ENCODE data around the gene SMIM10L2A.
"Not testable (repeated sequence)": the region's sequence is repeated elsewhere in the genome, so short reads cannot be mapped to it uniquely, and the experiment has no call there.

The SMIM10L2A gene

GRCh38 chrX:135449637-135450550 is 28.1 kb downstream of the SMIM10L2A start:
- Histone ChIP-seq H3K79me2 (ENCODE audit: insufficient read depth, low read depth) (no peaks in the 10 kb centered on the region), H3K27me3 (ENCODE audit: insufficient read depth, low read depth) (no peaks in the 10 kb centered on the region), H2AFZ (ENCODE audit: low read depth) (no peak overlapping the region), H3K36me3 (ENCODE audit: insufficient read depth) (no peaks in the 10 kb centered on the region), H4K20me1 (ENCODE audit: insufficient read depth) (no peaks in the 10 kb centered on the region), H3K9ac (no peak overlapping the region), H3K4me2 (no peak overlapping the region), H3K4me3 (IDR thresholded peaks at IDR 0.05; ENCODE audit: insufficient read depth, low read depth, low read length) (no peak overlapping the region), H3K4me1 (ENCODE audit: low read depth, poor library complexity, severe bottlenecking) (no peaks in the 10 kb centered on the region), H3K27ac (no peak overlapping the region)
- TF ChIP-seq CTCF (conservative IDR thresholded peaks at IDR 0.05; ENCODE audit: low read depth, low read length): no peak

DNA sequence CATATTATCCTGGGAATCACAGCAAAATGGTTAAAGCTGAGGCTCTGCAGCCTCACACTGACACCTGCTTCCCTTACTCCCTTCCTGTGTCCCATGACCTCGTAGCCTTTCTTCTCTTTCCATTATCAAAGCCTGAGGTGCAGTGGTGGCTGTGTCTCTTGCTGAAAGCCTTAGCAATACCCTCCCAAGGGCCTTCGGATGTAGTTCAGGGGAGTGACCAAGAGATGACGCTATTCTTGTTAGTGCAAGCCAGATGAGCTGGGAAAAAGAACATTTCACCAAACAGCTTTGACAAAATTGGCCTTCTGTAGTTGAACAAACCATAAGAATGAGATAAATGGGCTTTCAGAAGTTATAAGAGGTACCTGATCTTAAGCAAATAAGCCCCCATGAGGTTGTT is 31.6 kb downstream of the SMIM10L2A start:
- no peaks in the 10 kb centered on the region for H3K4me1 ChIP-seq (ENCODE audit: low read depth, poor library complexity, severe bottlenecking)
- H3K79me2 ChIP-seq (ENCODE audit: insufficient read depth, low read depth): no peaks in the 10 kb centered on the region
- no peak overlapping the region for H3K4me2 ChIP-seq
- no peak overlapping the region for H3K9ac ChIP-seq
- H4K20me1 ChIP-seq (ENCODE audit: insufficient read depth): no peaks in the 10 kb centered on the region
- no peak overlapping the region for H3K4me3 ChIP-seq (IDR thresholded peaks at IDR 0.05; ENCODE audit: insufficient read depth, low read depth, low read length)
- H2AFZ ChIP-seq (ENCODE audit: low read depth): no peak overlapping the region
- no peaks in the 10 kb centered on the region for H3K36me3 ChIP-seq (ENCODE audit: insufficient read depth)
- H3K27me3 ChIP-seq (ENCODE audit: insufficient read depth, low read depth): no peaks in the 10 kb centered on the region
- H3K27ac ChIP-seq: no peak overlapping the region
- no peak for TF ChIP-seq CTCF (conservative IDR thresholded peaks at IDR 0.05; ENCODE audit: low read depth, low read length)

GRCh38 chrX:135454816-135455215 is 33.1 kb downstream of the SMIM10L2A start:
- H4K20me1 ChIP-seq (ENCODE audit: insufficient read depth): no peaks in the 10 kb centered on the region
- H3K79me2 ChIP-seq (ENCODE audit: insufficient read depth, low read depth): no peaks in the 10 kb centered on the region
- H3K9ac ChIP-seq: no peak overlapping the region
- H3K4me3 ChIP-seq (IDR thresholded peaks at IDR 0.05; ENCODE audit: insufficient read depth, low read depth, low read length): no peak overlapping the region
- H3K27ac ChIP-seq: no peak overlapping the region
- no peaks in the 10 kb centered on the region for H3K4me1 ChIP-seq (ENCODE audit: low read depth, poor library complexity, severe bottlenecking)
- no peak for TF ChIP-seq CTCF (conservative IDR thresholded peaks at IDR 0.05; ENCODE audit: low read depth, low read length)
- H2AFZ ChIP-seq (ENCODE audit: low read depth): no peak overlapping the region
- no peak overlapping the region for H3K4me2 ChIP-seq
- H3K27me3 ChIP-seq (ENCODE audit: insufficient read depth, low read depth): no peaks in the 10 kb centered on the region
- H3K36me3 ChIP-seq (ENCODE audit: insufficient read depth): no peaks in the 10 kb centered on the region

- not testable (repeated sequence) for H3K36me3 ChIP-seq (ENCODE audit: insufficient read depth); H3K79me2 ChIP-seq (ENCODE audit: insufficient read depth, low read depth); H3K27me3 ChIP-seq (ENCODE audit: insufficient read depth, low read depth); H3K9ac ChIP-seq; H3K4me1 ChIP-seq (ENCODE audit: low read depth, poor library complexity, severe bottlenecking); H2AFZ ChIP-seq (ENCODE audit: low read depth); H3K27ac ChIP-seq; H4K20me1 ChIP-seq (ENCODE audit: insufficient read depth); H3K4me2 ChIP-seq; H3K4me3 ChIP-seq (IDR thresholded peaks at IDR 0.05; ENCODE audit: insufficient read depth, low read depth, low read length)
Observed at GRCh38 chrX:135461756-135462155, 40.0 kb downstream of the SMIM10L2A start.

DNA sequence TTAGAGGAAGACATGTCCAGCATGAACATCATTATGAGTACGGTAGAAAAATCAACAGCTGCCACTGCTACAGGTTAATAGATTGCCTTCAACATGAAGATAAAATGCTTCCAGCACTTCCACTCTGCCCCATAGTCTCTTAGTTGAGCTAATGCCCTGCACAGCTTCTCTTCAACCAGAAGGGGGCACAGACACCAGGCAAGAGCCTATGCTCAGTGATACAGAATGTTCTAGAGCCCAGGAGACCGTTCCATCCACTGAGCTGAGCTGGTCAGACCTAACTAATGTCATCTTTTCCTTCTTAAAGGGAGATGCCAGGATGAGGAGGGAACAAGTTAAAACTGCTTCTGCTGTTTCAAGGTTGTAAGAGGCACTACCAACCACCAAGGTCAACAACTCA is 42.2 kb downstream of the SMIM10L2A start:
- no peaks in the 10 kb centered on the region for H3K4me1 ChIP-seq (ENCODE audit: low read depth, poor library complexity, severe bottlenecking)
- no peak overlapping the region for H3K4me2 ChIP-seq
- H3K79me2 ChIP-seq (ENCODE audit: insufficient read depth, low read depth): no peaks in the 10 kb centered on the region
- peak; percentile 23; the same call in 1 of the 2 replicates for TF ChIP-seq CTCF (conservative IDR thresholded peaks at IDR 0.05; ENCODE audit: low read depth, low read length)
- H3K36me3 ChIP-seq (ENCODE audit: insufficient read depth): no peaks in the 10 kb centered on the region
- H3K27me3 ChIP-seq (ENCODE audit: insufficient read depth, low read depth): no peaks in the 10 kb centered on the region
- H3K9ac ChIP-seq: no peak overlapping the region
- no peaks in the 10 kb centered on the region for H4K20me1 ChIP-seq (ENCODE audit: insufficient read depth)
- no peak overlapping the region for H2AFZ ChIP-seq (ENCODE audit: low read depth)
- H3K27ac ChIP-seq: no peak overlapping the region
- H3K4me3 ChIP-seq (IDR thresholded peaks at IDR 0.05; ENCODE audit: insufficient read depth, low read depth, low read length): no peak overlapping the region

Measured in KMS-11 (cell line).